ENCODE measurements around the gene CAMK4.
A peak's percentile ranks its signal among the peaks of the same experiment; 100 is the strongest.

Gene CAMK4

DNA sequence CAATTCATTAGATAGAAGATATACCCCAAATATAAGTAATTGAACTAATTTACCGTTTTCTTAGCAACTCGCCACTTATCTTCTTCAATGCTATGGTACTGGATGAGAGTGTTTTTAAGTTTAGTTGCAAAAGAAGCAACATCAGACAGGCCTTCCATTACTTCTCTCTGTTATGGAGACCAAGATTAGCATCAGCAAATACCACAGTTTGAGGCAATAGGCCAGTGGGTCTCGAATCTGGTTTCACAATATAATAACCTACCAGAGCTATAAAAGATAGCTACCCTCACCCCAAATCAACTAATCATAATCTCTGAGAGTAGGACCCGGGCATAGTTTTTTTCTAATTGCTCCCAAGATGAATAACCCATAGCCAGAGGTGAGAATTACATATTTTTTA is 283.1 kb downstream of the CAMK4 start:
- no peak for DNase-seq

DNA sequence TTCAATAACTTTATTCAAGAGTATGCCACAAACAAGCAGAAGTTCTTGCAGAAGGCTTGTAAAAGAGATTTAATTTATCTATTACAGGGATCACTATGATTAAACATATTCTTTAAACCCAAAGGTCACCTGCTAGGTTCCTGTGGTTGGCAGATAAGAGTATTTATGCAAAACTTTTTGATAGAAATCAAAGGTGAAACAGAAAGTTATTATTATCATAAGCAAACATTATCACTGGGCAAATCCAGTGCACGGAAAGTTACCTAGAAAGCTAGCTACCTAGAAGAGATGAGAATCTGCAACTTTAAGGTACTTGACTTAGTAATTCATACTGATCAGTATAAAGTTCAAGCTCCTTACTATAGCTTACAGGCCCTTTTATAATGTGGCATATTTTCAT is 284.9 kb downstream of the CAMK4 start:
- no peak for DNase-seq

DNA sequence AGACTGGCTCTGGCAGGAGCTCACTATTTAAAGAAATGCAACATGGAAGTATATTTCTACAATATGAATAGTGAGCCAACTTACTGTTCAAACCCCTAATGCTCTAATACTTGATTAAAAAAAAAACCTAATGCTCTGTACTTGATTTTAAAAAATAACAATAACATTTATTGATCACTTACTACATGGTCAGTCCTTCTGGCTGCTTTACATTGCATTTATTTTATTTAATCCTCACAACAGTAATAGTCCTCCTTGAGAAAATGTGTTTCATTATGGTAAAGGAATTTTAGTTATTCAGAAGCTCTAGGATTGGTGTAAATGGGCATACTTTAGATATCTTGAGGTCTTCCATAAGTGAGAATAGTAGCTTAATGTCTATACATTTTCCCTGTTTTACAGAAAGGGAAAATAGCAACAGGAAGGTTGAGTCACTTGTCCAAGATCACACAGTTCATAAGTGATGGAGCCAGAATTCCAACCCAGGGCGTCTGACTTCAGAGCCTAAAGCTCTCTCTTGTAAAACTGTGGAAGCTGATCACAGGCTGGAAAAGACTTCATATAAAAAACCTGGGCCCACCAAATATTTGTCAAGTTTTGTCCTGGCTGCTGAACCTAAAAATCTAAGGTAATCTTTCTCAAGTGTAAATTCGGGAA is 287.1 kb downstream of the CAMK4 start:
- no peak for DNase-seq

DNA sequence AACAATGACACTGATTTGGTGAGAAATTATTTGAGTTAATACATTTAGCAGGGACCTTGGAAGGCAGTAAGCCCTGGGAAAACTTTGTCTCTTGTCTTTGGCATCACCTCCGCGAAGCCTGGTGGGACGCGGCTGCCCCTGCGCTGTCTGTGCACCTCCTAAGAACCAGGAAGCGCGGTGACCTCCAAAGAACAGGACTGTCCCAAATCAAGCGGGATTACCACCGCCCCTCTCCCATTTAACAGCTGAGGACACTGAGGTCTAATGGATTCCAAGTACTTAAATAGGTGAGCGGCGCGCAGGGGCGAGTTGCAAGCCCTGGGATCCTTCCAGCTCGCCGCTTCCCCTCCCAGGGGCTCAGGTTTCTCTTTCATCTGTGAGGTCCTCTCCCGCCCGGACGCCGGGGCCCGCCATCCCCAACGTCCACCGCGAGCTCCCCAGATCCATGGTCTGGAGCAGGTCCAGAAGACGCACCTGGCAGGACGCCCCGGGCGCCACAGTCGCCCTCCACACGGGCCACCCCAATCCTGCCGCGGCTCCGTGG is 287.7 kb downstream of the CAMK4 start:
- no peak for DNase-seq

DNA sequence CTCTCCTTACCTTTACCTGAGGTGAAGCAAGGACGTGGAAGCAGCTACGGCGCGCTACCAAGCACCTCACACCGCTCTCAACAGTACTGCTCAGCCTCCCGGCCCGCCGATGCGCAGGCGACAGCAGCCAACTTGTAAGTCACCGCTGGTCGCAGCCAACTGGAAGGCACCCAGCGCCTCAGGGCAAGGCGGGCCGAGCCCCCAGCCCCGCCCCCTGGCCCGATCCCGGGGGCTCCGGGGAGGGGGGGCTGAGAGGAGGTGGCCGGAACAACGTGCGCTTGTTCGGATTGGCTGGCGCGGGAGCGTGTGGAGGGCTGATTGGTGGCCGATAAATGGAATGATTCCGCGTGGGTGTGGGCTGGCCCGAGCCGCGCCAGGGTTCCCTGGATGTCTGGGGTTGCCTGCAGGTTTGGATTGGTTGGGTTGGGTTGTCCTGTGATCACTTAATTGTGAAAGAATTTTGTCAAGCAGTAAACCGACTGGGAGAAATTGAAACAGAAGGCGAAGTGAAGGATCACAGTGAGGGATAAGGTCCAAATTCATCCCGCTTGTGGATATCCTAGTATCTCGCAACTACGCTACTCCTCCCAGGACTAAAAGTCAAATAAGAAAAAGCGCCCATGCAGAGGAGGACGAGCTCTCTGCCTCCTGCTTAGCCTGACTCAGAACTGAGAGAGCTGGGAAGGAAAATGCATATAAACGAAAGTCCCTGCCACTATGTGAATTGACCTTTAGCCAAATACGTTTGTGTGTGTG is 288.4 kb downstream of the CAMK4 start, which contains the start of gene STARD4:
Gene STARD4 (minus strand): TSS at position 161 of the 756 bp plus-strand sequence. CDS start 5,102 bp downstream, outside the sequence.
- peak; percentile 91 for DNase-seq

DNA sequence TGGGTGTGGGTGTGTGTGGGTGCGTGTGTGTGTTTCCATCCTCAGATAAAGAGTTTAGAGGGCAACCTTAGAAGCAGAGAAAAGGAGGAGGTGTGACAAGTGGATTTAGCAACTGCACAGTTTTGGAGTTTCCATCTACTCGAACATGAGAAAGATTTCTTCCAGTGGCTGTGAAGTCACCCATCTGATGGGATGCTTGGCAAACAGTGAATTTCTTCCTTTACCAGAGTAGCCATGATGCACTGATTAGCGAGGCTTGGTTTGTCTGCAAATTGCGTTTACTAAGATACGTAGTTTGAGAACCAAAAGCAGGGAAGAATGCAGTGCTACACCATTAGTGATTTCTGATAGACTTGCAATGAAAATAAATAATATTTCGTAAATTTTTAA is 288.9 kb downstream of the CAMK4 start:
- no peak for DNase-seq

DNA sequence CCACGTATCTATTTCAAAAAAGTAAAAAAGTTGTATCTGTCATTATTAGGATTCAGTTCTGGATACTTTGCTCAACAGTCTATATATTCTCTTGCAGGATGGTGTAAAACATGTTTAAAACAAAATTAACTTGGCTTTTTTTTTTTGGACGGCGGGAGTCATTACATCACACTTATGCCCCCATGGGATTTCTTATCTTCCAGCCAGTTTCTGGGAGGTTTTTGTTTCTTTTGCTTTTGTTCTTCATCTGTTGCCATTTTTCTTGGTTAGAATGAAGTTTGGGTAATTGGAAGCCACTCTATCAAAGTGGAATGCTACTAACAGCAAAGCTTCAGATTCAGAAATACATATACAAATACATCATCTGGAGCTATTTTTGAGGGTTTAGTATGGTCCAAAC is 289.9 kb downstream of the CAMK4 start:
- no peak for DNase-seq

DNA sequence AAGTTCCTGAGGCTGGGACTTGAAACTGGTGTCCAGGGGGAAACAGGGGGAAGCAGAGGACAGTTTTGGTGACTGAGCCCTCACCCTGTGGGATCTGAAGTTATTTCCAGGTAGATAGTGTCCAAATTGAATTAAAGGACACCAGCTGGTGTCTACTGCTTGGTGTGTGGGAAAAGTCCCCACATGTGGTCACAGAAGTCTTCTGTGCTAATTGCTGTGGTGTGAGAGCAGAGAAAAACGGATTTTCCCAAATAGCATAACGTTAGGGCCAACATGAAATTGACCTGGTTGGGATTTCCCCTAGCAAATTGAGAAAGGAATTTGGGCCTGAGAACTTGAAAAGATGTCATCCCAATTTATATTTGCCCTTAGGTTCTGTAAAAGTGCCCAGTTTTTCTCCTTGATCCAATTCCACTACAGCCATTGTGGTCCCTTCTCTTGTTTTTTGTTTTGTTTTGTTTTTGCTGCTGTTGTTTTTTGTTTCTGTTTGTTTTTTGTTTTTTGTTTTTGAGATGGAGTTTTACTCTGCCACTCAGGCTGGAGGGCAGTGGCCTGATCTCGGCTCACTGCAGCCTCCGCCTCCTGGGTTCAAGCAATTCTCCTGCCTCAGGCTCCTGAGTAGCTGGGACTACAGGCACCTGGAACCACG is 293.8 kb downstream of the CAMK4 start:
- no peak for DNase-seq

DNA sequence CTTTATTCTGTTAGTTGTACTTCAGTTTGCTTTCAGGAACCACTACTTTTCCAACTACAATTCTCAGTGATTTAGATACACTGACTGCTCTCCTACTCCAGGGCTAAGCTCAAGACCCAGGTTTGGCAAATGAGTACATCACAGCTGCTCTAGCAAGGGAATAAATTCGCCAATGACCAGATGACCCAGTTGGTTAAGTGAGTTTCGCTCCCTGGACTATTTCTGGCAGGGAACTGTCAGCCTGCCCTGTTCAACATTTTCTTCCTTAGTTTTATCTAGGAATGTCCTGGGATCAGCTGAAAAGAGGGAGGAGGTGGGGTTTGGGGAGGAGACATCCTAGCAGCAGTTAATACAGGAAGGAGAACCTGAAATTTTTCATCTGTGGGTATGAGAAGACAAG is 294.6 kb downstream of the CAMK4 start:
- DNase-seq = no peak

DNA sequence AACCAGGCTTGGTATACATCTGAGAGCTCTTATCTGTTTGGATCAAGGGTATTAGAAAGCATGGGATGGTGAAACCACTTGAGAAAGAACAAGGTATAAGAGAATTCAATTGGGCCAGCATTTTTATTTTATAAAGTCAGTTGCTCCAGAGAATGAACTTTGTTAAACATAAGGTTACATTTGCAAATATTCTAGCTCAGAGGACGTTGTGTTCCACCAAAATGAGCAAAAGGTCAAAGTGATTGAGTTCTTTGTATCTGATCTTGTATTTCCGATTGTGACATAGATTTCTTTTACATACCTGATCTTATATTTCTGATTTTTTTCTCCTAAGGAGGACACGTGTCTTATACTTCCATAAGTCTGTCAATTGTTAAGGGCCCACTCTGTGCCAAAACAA is 296.7 kb downstream of the CAMK4 start:
- no peak for DNase-seq

DNA sequence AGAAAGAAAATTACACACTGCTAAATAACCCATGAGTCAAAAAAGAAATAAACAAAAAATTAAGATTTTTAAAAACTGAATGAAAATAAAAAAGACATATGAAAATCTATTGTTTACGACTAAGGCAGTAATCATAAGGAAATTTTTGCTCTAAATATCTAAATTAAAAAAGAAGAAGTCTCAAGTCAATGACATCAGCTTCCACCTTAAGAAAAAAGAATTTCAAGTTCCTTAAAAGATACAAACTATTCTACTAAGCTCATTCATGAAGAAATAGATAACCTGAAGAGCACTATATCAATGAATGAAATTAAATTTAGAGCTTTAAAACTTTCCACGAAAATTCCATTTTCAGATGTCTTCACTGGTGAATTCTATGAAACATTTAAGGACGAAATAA is 303.9 kb downstream of the CAMK4 start:
- no peak for DNase-seq

DNA sequence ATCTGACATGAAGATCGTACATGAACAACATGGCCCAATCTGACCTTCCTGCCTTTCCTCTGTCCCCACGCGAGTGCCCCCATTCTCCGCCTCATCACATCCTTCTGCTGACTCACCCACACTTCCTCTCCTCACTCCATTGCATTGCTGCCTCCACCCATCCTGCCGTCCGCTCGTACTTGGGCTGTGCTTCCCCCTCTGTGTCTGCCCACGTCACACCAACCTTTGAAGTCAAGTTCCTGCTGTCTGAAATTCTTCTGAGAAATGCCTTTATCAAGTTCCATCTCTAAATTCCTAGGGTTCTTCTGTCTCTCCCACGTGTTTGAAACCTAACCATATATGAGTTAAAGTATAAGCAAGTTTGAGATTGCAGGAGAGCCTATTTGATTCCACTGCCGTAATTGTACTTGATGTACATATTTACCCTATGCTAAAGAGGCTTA is 306.1 kb downstream of the CAMK4 start:
- DNase-seq = peak; percentile 66

DNA sequence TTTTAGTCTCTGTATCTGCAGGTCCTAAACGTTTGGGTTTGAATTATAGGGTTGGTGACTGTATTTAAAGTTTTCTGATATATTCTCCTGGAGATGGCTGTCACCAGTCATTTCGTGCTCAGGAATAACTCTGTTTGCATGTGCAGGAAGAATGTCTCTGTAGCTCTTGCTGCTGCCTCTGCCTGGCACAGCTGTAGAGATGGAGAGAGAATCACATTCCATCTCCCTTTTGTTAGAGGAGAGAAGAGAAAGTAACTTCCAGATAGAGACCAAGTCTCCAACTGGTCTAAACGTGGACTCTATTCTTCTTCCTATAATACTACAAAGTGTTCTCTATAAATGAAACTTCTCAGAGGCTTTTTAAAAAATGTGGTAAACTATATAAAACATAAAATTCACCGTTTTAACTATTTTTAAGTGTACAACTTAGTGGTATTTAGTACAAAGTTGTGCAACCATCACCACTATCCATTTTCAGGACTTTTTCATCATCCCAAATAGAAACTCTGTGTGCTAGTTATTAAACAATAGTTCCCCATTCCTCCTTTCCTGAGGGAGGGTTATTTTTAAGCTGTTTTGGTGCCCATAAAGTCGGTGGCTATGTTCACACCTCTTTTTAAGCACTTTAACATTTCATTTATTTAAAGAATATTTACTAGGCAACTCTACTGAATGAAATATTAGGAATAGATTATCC is 308.9 kb downstream of the CAMK4 start:
- no peak for DNase-seq

DNA sequence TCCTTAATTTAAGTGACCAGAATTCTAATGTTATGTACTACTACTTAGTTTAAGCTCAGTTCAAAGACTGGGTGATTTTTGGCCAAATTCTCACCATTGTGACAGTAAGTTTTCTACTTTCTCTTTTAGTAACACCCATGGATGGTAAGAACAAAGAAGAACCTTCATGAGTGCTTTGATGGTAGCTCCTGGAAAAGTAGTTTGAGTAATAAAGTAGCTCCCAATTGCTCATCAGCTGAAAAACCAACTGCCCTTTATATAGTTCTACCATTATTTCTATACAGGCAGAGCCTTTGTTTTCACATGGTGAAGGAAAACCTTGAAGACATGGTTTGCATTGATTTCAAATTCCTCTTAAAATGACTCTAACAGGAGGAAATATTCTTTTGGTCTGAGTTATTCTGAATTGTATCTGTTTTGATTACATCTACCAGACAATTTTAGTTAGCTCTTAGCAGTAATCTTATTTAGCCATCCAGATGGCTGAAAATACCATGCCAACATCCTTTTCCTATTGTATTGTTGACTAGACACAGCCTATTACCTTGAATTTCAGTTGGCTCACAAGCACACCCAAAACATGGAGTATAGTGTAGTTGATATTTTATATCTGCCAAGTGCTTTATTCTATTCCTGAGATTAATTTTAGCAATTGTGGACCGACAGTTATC is 311.8 kb downstream of the CAMK4 start:
- no peak for DNase-seq

DNA sequence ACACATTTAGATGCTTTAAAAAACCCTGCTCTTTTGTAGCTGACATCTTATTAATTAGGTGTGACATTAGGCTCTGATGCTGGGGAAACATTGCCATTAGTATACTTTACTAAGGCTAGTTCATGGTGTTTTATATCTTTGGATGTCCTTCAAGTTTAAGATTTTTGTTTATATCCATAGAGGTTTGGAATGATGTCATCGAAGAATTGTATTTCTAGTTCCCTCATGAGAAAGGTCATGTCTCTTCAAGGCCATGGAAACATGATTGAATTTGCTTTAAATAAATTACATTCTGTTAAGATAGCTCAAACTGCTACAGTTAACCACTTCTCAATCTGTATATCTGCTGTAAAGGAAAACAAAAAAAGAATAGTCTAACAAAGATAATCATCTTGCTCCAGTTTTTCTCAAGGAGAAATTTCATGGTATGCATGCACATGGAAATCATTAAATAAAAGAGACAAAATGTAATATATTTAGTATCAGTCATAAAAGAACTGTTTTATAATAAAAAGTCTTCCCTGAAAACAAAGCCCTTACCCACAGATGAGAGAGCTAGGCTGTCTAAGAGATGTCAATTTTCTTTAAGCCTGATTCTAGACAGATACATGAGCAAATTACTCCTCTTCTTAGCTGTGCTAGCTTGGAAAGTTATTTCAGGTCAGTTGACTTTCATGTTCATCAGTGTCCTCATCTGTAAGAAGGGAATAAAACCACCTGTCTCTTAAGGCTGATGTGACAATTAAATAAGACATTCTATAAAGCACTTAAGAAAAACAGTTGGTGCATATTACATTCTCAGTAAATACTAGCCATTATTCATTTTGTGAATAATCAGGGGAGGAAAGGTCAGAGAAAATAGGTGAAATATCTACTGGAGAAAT is 313.2 kb downstream of the CAMK4 start:
- DNase-seq = no peak
